HEK293 (cell line): ENCODE data around the gene KRTAP12-3.

ENCODE experiments used
- CTCF ChIA-PET: fragments of 350-600 bp; formaldehyde crosslinking; extraction: SDS; loops from one replicate; lab custom pipeline; 2021; ENCODE audit warnings: antibody characterized with exemption; lab: Yijun Ruan, JAX
- POLR2A ChIA-PET: fragments of 300-600 bp; formaldehyde crosslinking; extraction: SDS; loops from one replicate; lab custom pipeline; 2020; ENCODE audit warnings: antibody characterized with exemption, inconsistent platforms; lab: Yijun Ruan, JAX
- H3K27ac ChIP-seq: fragments of 200-500 bp; sonication (Bioruptor generic); 2 replicates; pipeline ENCODE4 v1.5.1; 2014; ENCODE audit warnings: low read depth, low read length, control low read depth, inconsistent platforms; ENCODE audit errors: extremely low read depth
- H3K36me3 ChIP-seq, 2 experiments: fragments of 200-500 bp in 1 of 2; sonication (Bioruptor generic) in 1 of 2; 1 replicate in 1 of 2; 2 replicates in 1 of 2; pipeline ENCODE4 v1.5.1; 2014 to 2017; ENCODE audit warnings: inconsistent platforms in 2 of 2, low read length in 2 of 2; ENCODE audit not compliant: control insufficient read depth in 2 of 2, insufficient read depth in 1 of 2
- H3K4me1 ChIP-seq: fragments of 200-500 bp; sonication (Bioruptor generic); 2 replicates; pipeline ENCODE4 v1.5.1; 2014; ENCODE audit warnings: mild to moderate bottlenecking, low read length, inconsistent platforms; ENCODE audit not compliant: control insufficient read depth, insufficient read depth
- H3K4me3 ChIP-seq: 2 replicates; pipeline ENCODE4 v1.5.1; 2011; ENCODE audit warnings: low read depth, mild to moderate bottlenecking, control low read depth, low read length, moderate library complexity
- H3K9me3 ChIP-seq: fragments of 200-500 bp; sonication (Bioruptor generic); 2 replicates; pipeline ENCODE4 v1.5.1; 2014; ENCODE audit warnings: low read depth, low read length, inconsistent platforms; ENCODE audit not compliant: control insufficient read depth, insufficient read depth
- BCL11A ChIP-seq: fragments of 450-650 bp; formaldehyde crosslinking; IDR thresholded peaks from 2 replicates; pipeline ENCODE4 v1.5.1; 2016; ENCODE audit warnings: low read depth, missing biosample characterization, missing genetic modification characterization
- GLI4 ChIP-seq: fragments of 450-650 bp; formaldehyde crosslinking; IDR thresholded peaks from 2 replicates; pipeline ENCODE4 v1.5.1; 2016; ENCODE audit warnings: missing biosample characterization, missing genetic modification characterization
- SP7 ChIP-seq: fragments of 450-650 bp; formaldehyde crosslinking; IDR thresholded peaks from 2 replicates; pipeline ENCODE4 v1.5.1; 2016; ENCODE audit warnings: missing biosample characterization, missing genetic modification characterization
- YY1 ChIP-seq: fragments of 450-650 bp; formaldehyde crosslinking; IDR thresholded peaks from 2 replicates; pipeline ENCODE4 v1.5.1; 2018; ENCODE audit warnings: missing biosample characterization, missing genetic modification characterization
- ZFHX2 ChIP-seq: fragments of 450-650 bp; formaldehyde crosslinking; conservative IDR thresholded peaks from 2 replicates; pipeline ENCODE4 v1.5.1; 2016; ENCODE audit warnings: missing biosample characterization, missing genetic modification characterization
- ZFP3 ChIP-seq: fragments of 450-650 bp; formaldehyde crosslinking; IDR thresholded peaks from 2 replicates; pipeline ENCODE4 v1.5.1; 2016; ENCODE audit warnings: low read depth, missing biosample characterization, missing genetic modification characterization
- ZFP69B ChIP-seq: fragments of 450-650 bp; formaldehyde crosslinking; IDR thresholded peaks from 2 replicates; pipeline ENCODE4 v1.5.1; 2016; ENCODE audit warnings: missing biosample characterization, missing genetic modification characterization
- ZNF211 ChIP-seq: fragments of 450-650 bp; formaldehyde crosslinking; IDR thresholded peaks from 2 replicates; pipeline ENCODE4 v1.5.1; 2016; ENCODE audit warnings: low read depth, missing biosample characterization, missing genetic modification characterization
- ZNF335 ChIP-seq: fragments of 450-650 bp; formaldehyde crosslinking; conservative IDR thresholded peaks from 2 replicates; pipeline ENCODE4 v1.5.1; 2016; ENCODE audit warnings: missing biosample characterization, missing genetic modification characterization
- ZNF707 ChIP-seq: fragments of 450-650 bp; formaldehyde crosslinking; IDR thresholded peaks from 2 replicates; pipeline ENCODE4 v1.5.1; 2016; ENCODE audit warnings: missing biosample characterization, missing genetic modification characterization
- ZNF76 ChIP-seq: fragments of 450-650 bp; formaldehyde crosslinking; IDR thresholded peaks from 2 replicates; pipeline ENCODE4; 2016; ENCODE audit warnings: low read depth, missing biosample characterization, missing genetic modification characterization, borderline replicate concordance
- ZNF837 ChIP-seq: fragments of 450-650 bp; formaldehyde crosslinking; IDR thresholded peaks from 2 replicates; pipeline ENCODE4 v1.5.1; 2016; ENCODE audit warnings: missing biosample characterization, missing genetic modification characterization
- TF ChIP-seq, protein P1 (sequence below): fragments of 450-650 bp; formaldehyde crosslinking; IDR thresholded peaks from 2 replicates; pipeline ENCODE4 v1.5.1; 2017; ENCODE audit warnings: missing biosample characterization, missing genetic modification characterization
- TF ChIP-seq, protein P2 (sequence below): fragments of 450-650 bp; formaldehyde crosslinking; IDR thresholded peaks from 2 replicates; pipeline ENCODE4 v1.5.1; 2017; ENCODE audit warnings: missing biosample characterization, missing genetic modification characterization
- TF ChIP-seq, protein P3 (sequence below): fragments of 450-650 bp; formaldehyde crosslinking; IDR thresholded peaks from 2 replicates; pipeline ENCODE4 v1.5.1; 2016; ENCODE audit warnings: missing biosample characterization, missing genetic modification characterization
- TF ChIP-seq, protein P4 (sequence below): fragments of 450-650 bp; formaldehyde crosslinking; IDR thresholded peaks from 2 replicates; pipeline ENCODE4 v1.5.1; 2016; ENCODE audit warnings: missing biosample characterization, missing genetic modification characterization

The KRTAP12-3 gene

DNA sequence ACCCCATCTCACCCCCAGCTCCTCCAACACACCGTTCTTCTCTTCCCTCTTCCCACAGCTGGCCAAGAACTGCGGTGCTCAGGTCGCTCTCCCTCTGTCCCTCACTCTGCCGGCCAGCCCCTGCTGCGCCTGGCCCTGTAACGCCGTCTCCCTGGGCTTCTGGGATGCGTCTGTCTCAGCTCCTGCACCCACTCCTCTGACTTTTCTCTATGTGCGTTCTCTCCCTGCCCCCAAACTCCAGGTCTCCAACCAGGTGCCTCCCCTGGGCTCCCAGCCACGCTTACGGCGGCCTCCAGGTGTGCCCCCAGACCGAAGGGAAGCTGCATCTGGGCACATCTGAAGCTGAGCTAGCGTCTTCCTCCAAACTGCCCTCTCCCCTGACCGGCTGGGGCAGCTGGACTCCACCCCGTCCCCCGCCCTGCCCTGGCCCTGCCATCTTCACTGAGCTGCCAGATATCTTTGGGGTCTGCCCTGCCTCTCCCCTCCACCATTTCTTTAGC is 41.8 kb downstream of the KRTAP12-3 start:
- TF ChIP-seq ZNF76 (tag by site-specific recombination) (no peak), ZFP3 (tag by site-specific recombination) (no peak), GLI4 (tag by site-specific recombination) (no peak), ZNF837 (tag by site-specific recombination) (no peak), ZFHX2 (tag by site-specific recombination) (no peak), ZFP69B (tag by site-specific recombination) (no peak), ZNF707 (tag by site-specific recombination) (no peak), ZNF211 (tag by site-specific recombination) (no peak), YY1 (tag by site-specific recombination) (no peak), ZNF335 (tag by site-specific recombination) (no peak)
- TF ChIP-seq, protein P1, sequence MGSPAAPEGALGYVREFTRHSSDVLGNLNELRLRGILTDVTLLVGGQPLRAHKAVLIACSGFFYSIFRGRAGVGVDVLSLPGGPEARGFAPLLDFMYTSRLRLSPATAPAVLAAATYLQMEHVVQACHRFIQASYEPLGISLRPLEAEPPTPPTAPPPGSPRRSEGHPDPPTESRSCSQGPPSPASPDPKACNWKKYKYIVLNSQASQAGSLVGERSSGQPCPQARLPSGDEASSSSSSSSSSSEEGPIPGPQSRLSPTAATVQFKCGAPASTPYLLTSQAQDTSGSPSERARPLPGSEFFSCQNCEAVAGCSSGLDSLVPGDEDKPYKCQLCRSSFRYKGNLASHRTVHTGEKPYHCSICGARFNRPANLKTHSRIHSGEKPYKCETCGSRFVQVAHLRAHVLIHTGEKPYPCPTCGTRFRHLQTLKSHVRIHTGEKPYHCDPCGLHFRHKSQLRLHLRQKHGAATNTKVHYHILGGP (tag by site-specific recombination), result no peak
- TF ChIP-seq, protein P2, sequence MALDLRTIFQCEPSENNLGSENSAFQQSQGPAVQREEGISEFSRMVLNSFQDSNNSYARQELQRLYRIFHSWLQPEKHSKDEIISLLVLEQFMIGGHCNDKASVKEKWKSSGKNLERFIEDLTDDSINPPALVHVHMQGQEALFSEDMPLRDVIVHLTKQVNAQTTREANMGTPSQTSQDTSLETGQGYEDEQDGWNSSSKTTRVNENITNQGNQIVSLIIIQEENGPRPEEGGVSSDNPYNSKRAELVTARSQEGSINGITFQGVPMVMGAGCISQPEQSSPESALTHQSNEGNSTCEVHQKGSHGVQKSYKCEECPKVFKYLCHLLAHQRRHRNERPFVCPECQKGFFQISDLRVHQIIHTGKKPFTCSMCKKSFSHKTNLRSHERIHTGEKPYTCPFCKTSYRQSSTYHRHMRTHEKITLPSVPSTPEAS (tag by site-specific recombination), result no peak
- TF ChIP-seq, protein P3, sequence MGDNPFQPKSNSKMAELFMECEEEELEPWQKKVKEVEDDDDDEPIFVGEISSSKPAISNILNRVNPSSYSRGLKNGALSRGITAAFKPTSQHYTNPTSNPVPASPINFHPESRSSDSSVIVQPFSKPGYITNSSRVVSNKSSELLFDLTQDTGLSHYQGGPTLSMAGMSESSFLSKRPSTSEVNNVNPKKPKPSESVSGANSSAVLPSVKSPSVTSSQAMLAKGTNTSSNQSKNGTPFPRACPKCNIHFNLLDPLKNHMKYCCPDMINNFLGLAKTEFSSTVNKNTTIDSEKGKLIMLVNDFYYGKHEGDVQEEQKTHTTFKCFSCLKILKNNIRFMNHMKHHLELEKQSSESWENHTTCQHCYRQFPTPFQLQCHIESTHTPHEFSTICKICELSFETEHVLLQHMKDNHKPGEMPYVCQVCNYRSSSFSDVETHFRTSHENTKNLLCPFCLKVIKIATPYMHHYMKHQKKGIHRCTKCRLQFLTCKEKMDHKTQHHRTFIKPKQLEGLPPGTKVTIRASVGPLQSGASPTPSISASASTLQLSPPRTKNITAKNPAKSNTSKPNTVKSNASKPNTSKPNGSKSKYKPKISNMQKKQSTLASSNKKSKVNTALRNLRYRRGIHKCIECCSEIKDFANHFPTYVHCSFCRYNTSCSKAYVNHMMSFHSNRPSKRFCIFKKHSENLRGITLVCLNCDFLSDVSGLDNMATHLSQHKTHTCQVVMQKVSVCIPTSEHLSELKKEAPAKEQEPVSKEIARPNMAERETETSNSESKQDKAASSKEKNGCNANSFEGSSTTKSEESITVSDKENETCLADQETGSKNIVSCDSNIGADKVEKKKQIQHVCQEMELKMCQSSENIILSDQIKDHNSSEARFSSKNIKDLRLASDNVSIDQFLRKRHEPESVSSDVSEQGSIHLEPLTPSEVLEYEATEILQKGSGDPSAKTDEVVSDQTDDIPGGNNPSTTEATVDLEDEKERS (tag by site-specific recombination), result no peak
- TF ChIP-seq, all 188 proteins: peak for 0
- H3K27ac ChIP-seq, result no peak overlapping the region
- no peaks in the 10 kb centered on the region for H3K36me3 ChIP-seq
- ChIA-PET POLR2A (no interaction called here), CTCF (interaction anchor here (0.6 kb wide), 1 partner anchor 178 kb away, joined by 4 read pairs; no protein-coding TSS in a partner anchor)
- no peaks in the 10 kb centered on the region for H3K4me1 ChIP-seq
- no peaks in the 10 kb centered on the region for H3K9me3 ChIP-seq
- H3K4me3 ChIP-seq, result no peak overlapping the region

DNA sequence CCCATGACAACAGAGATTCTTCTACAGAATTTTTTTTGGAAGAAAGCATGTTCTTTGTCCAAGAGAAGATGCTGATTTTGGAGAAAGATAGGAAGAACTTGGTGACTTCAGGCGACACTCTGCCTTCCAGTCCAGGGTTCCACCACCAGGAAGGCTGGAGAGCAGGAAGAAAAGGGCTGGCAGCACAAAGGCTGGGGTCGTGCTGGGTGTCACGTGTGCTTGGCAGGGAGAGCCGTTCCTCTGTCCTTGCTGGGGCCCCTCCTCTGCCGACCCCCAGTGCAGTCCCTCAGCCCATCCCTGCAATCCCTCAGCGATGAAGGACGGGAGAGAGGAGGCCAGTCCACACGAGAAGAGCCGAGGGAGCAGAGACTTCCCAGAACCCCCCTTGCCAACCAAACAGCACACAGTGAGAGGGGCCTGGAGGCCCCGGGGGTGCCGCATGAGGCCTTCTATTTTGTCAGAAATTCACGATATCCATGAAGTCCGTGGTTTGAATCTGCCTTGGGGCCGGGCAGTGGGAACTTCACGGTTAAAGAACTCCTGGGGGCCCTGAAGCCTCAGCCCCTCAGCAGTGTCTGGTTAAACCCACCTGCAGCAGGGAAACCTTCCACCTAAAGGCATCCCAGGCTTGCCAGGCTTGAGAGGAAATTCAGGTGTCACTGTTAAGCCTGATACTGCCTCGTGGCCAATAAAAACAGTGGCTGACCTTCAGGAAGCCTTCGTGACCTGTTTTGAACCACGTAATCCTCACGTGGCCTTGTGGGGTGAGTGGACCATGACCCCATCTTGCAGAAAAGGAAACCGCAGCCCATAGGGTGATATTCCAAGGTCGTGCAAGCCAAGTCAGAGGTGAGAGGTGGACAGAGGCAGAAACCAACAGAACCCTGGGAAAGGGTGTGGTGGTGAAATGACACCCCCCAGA is 42.6 kb downstream of the KRTAP12-3 start:
- POLR2A ChIA-PET, result no interaction called here
- no peaks in the 10 kb centered on the region for H3K4me1 ChIP-seq
- TF ChIP-seq BCL11A (no peak), SP7 (tag by site-specific recombination) (no peak)
- TF ChIP-seq, protein P4, sequence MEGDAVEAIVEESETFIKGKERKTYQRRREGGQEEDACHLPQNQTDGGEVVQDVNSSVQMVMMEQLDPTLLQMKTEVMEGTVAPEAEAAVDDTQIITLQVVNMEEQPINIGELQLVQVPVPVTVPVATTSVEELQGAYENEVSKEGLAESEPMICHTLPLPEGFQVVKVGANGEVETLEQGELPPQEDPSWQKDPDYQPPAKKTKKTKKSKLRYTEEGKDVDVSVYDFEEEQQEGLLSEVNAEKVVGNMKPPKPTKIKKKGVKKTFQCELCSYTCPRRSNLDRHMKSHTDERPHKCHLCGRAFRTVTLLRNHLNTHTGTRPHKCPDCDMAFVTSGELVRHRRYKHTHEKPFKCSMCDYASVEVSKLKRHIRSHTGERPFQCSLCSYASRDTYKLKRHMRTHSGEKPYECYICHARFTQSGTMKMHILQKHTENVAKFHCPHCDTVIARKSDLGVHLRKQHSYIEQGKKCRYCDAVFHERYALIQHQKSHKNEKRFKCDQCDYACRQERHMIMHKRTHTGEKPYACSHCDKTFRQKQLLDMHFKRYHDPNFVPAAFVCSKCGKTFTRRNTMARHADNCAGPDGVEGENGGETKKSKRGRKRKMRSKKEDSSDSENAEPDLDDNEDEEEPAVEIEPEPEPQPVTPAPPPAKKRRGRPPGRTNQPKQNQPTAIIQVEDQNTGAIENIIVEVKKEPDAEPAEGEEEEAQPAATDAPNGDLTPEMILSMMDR (tag by site-specific recombination), result no peak
- TF ChIP-seq, all 188 proteins: peak for 0
- no peaks in the 10 kb centered on the region for H3K9me3 ChIP-seq
- H3K27ac ChIP-seq, result no peak overlapping the region
- no peaks in the 10 kb centered on the region for H3K36me3 ChIP-seq
- H3K4me3 ChIP-seq, result no peak overlapping the region
- CTCF ChIA-PET, result interaction anchor here (0.6 kb wide), 1 partner anchor 177 kb away, joined by 4 read pairs; no protein-coding TSS in a partner anchor
